GM21723 (cell line): ENCODE results near the gene STARD3.
"Not testable (repeated sequence)": the region's sequence is repeated elsewhere in the genome, so short reads cannot be mapped to it uniquely, and the experiment has no call there.

Experiments
- ATAC-seq: cut with Tn5 transposase; IDR thresholded peaks from one replicate; pipeline ENCODE4 v1.9.1; 2021; ENCODE audit warnings: mild to moderate bottlenecking, moderate library complexity; ENCODE audit not compliant: unreplicated experiment

STARD3 gene

GRCh38 chr17:39706921-39707337 lies 70.0 kb downstream of the STARD3 start:
- ATAC-seq, result no peak

GRCh38 chr17:39709319-39709997 lies 72.5 kb downstream of the STARD3 start:
- ATAC-seq, result no peak

GRCh38 chr17:39709998-39710964 lies 73.3 kb downstream of the STARD3 start:
- no peak for ATAC-seq

- not testable (repeated sequence) for ATAC-seq
Measured at GRCh38 chr17:39711071-39711470, 74.1 kb downstream of the STARD3 start.

GRCh38 chr17:39711851-39712250 lies 74.9 kb downstream of the STARD3 start:
- ATAC-seq, result no peak
